EL (cell line): ENCODE measurements around the gene HOXA13.

ENCODE experiments used
- DNase-seq: peaks from one replicate; pipeline ENCODE4 v3.0.0-alpha.2; 2016

Gene HOXA13

GRCh38 chr7:27205325-27206280 lies 5.7 kb upstream of the HOXA13 start:
- DNase-seq = no peak

- DNase-seq = peak; percentile 29
Observed at GRCh38 chr7:27204851-27205322, 5.0 kb upstream of the HOXA13 start.

DNA sequence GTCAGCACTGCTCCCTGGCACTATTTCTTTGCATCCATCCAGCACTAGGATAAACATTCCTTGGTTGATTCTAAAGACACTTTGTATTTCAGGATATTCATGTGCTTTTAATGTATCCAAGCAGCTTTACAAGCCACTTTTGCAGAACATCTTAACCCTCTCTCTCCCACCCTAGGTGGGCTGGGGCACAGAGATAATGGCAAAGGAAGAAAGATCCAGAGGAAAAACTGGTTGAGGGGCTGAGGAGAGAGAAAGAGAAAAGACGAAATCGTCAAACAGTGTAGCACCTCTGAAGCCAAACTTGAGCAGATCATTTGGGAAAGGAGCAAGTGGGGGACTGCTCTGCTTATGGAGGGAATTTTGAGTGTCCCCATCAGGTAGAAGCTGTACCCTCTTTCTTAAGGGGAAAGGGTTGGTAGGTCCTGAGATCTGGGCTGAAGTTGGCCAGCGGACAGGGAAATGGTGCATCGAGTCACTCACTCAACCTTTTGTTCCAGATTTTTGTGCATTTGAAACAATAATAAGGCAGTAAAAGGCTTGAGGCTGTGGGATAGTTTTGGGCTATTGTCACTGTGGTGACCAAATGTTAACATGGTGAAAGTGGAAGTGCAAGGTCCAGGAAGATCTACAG lies 4.2 kb upstream of the HOXA13 start:
- no peak for DNase-seq

DNA sequence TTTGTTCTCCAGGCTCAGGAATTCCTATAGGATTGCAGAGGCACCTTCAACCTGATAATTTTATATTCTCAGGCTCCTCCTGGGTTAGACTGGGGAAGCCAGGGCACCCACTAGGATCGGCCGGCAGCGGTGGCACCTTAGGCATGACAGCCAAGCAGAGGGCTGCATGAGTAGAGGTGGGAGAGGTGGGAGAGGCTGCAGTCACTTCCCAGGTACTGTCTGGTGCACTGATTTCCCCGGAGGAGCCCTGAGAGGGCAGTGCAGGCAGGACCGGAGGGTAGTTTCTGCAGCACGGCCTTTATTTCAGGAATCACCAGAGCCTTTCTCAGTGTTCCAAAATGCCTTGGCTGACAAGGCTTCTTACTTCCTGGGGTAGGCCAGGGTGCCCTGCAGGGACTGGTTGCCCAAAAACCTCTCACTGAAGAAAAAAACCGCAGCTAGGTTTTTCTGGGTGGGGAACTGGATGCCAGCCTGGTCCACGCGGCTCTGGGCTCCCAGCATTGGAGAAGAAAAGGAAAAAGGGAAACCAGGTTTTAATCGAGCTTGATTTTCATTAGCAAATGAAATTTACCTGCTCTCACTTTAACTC lies 3.6 kb upstream of the HOXA13 start:
- no peak for DNase-seq

GRCh38 chr7:27202862-27203134 lies 2.9 kb upstream of the HOXA13 start:
- DNase-seq = no peak

GRCh38 chr7:27202018-27202861 lies 2.3 kb upstream of the HOXA13 start:
- DNase-seq = no peak

DNA sequence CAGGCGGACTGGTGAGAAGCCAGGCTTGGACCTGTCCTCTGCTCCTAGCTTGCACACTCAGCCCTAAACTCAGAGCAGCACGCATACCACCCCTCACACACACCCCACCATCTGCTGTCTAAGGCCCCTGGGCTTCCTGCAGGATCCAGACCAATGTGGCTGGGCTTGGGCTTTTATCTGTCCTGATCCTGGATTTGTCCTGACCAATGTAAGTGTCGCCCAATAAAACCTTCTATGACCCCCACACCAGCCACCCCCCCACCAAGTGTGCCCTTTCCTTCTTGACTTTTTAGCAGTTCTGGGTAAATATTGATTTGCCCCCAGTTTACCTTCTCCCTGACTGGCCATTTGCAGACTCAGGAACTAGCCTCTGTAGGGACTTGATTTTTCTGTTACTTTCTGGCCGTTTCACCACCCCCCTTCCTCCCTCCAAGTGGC lies 1.7 kb upstream of the HOXA13 start:
- no peak for DNase-seq

GRCh38 chr7:27200761-27201579 lies 1.1 kb upstream of the HOXA13 start:
- peak; percentile 28 for DNase-seq

DNA sequence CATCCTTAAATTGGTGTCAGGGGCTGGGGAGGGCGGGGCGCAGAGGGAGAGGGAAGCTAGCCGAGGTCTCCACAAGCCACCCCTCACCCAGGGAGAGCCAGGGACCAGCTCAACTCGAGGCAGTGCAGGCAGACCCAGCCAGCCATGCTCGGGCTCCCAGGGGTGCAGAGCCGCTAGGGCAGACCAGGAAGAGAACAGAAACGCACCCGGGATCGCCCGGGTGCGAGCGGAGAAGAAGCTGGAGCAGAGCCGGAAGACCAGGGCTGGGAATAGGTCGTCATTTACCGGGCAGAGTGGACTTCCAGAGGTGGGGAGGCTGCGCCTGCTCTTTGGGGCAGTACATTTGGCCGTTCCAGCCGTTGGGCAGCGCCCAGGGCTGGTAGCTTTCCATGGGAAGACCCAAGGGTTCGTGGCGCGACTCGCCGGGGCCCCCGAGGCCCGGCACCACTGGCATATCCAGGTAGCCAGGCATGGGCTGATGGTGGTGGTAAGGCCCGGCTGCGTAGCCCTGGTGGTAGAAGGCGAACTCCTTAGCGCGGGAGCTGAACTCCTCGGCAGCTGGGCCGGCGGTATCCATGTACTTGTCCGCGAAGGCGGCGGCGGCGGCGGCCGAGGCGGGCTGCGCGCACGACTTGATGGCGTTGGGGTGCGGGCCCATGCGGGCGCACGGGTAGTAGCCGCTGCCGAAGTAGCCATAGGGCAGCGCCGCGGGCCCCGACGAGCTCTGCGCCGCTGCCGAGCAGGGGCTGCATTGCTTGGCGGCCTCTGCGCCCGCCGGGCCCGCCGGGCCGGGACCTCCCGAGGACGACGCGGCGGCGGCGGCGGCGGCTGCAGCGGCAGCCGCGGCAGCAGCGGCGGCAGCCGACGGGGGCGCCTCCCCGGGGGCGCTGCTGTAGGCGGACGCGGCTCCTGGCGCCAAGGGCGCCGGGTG lies 755 bp downstream of the HOXA13 start:
- peak; percentile 52 for DNase-seq

- peak; percentile 45 for DNase-seq
Observed at GRCh38 chr7:27198138-27198841, 1.6 kb downstream of the HOXA13 start.

GRCh38 chr7:27197137-27198042 lies 2.5 kb downstream of the HOXA13 start:
- peak; percentile 33 for DNase-seq

DNA sequence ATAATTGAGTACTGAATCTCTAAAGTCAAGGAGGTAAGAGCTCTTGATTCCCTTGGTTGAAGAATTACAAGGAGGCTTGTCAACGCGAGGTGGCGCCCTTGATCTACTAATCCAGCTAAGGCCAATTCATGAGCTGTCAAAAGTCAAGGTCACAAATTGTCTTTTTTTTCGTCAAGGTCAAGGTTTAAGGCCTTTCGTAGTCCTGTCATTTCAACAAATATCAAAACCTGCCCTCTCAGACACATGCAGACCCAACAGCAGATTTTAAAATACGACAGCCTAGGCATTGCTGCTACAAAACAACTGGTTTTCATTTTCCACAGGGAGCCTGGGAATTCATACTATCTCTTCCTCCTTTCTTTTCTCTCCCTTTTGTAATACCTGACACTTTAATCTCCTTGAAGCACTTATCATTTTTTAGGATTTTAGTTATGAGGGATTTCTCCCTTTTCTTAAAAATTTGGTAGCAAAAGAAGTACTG lies 3.6 kb downstream of the HOXA13 start:
- DNase-seq = peak; percentile 86

- DNase-seq = peak; percentile 65
Observed at GRCh38 chr7:27194686-27195379, 5.1 kb downstream of the HOXA13 start.

DNA sequence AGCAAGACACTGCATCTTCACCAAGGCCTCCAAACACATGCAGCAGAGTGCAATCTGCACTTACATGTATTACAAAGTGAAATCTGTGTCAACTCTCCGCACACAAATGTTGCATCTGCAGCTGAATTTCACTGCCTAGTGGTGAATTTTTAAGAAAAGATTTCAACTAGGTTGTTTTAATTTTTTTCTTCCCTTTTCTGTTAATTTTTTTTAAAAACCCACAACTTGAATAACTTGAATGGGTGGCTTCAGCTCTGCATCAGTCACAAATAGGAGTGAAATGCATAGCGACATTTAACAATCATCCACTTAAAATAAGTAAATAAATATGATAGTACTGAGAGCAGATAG lies 5.9 kb downstream of the HOXA13 start:
- DNase-seq = no peak

- peak; percentile 68 for DNase-seq
Observed at GRCh38 chr7:27193335-27194001, 6.4 kb downstream of the HOXA13 start.

DNA sequence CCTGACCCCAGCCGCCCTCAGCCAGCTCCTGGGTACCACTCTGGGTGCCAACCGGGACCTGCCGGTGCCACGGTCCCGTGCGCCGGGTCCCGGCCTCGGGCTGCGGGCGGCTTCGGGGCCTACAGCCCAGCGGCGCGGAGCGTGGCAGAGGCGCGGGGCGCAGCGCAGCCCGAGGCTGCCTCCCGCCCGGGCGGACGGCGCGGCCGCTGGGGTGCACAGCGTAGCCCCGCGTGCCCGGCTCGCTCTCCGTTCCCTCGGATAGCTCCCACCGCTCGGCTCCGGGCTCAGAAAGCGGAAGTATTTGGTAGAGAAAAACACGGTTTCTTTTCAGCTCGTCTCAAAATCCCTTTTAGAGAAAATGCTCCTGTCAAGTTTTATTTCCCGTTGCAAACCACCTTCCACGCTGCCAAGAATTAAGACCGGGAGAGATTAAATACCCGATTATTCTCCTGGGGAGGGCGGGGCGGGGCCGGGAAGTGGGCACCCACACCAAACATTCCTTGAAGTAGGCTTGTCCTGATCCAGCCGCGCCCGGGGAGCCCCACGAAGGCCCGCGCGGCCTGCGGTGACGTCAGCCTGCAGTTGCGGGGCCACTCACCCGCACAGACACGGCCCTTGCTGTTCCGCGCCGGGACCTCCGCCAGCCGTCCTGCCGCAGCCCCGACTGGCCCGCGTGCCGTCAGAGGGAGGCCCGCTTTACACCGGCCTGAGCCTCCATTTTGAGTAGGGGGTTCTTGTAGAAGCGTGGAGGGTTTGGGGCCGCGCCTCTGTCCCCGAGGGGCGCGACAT lies 7.2 kb downstream of the HOXA13 start:
- DNase-seq = peak; percentile 73
